ENCODE measurements around the gene ZNF540. TPM values are rescaled to one million over a fixed set of nuclear protein-coding genes. Genes with fewer than 3 reads are reported as not detected.
"Not testable (repeated sequence)": the region's sequence is repeated elsewhere in the genome, so short reads cannot be mapped to it uniquely, and the experiment has no call there.

Gene ZNF540
- total RNA-seq, 1 donor from 2014 or later = 1.6 TPM

DNA sequence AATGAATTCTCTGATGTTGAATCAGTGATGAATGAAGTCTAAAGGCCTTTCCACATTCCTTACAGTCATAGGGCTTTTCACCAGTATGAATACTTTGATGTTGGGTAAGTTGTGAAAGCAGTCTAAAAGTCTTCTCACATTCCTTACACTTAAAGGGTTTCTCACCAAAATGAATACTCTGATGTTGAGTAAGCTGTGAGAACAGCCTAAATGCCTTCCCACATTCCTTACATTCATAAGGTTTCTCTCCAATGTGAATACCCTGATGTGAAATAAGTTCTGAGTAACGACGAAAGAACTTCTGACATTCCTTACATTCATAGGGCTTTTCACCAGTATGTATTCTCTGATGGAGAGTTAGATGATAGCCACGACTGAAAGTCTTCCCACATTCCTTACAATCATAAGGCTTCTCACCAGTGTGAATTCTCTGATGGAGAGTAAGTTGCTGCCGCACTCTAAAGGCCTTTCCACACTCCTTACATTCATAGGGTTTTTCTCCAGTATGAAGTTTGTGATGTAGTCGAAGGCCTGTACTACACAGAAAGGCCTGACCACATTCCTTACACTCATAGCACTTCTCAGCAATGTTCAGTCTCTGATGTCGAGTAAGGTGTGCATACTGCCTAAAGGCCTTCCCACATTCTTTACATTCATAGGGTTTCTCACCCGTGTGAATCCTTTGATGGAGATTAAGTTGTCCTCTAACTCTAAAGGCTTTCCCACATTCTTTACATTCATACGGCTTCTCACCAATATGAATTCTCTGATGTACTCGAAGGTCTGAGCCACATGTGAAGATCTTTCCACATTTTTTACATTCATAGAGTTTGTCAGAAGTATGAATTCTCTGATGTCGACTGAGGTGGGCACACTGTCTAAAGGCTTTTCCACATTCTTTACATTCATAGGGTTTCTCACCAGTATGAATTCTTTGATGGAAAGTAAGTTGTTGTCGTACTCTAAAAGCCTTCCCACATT lies 40.7 kb downstream of the ZNF540 start:
- peak overlapping the region in 1 of 3 donors; percentile 61 for H3K4me3 ChIP-seq (ENCODE audit: low read length in 3 of 3)
- no peaks in the 10 kb centered on the region for H3K27me3 ChIP-seq (ENCODE audit: control insufficient read depth in 3 of 3, insufficient read depth in 3 of 3, low read length in 3 of 3)
- H3K27ac ChIP-seq (ENCODE audit: low read depth, low read length) = no peak overlapping the region
- peaks cover 28 to 36% (median 36%) of the 10 kb centered on the region in 3 donors for H3K36me3 ChIP-seq (ENCODE audit: control insufficient read depth in 3 of 3, insufficient read depth in 3 of 3, low read length in 3 of 3)
- no peaks in the 10 kb centered on the region for H3K4me1 ChIP-seq (ENCODE audit: control insufficient read depth in 3 of 3, insufficient read depth in 3 of 3, low read length in 3 of 3)
- H3K9me3 ChIP-seq (ENCODE audit: control insufficient read depth in 3 of 3, low read length in 3 of 3) = peaks cover 7 to 54% (median 18%) of the 10 kb centered on the region in 3 donors
- H3K9ac ChIP-seq (ENCODE audit: low read depth in 1 of 3, low read length in 3 of 3) = no peak overlapping the region

DNA sequence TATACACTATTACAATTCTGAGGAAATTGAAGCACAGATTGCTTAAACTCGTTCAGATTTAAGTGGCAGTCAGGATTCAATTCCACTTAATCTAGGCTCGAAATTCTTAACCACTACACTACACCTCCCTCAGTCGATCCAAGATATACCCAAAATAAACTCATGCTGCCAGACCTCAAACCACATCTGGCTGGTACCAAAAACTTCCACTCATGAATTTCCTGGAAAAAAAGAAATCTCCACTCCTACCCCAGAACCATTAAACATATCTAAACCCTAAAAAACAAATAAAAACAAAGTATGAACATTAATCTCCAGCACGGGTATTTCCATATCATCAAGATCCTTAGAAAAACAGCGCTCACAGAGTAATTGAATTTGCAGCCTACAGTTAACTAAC lies 59.4 kb downstream of the ZNF540 start:
- H3K27me3 ChIP-seq (ENCODE audit: control insufficient read depth in 3 of 3, insufficient read depth in 3 of 3, low read length in 3 of 3) = no peaks in the 10 kb centered on the region
- peak overlapping the region; percentile 90 for H3K27ac ChIP-seq (ENCODE audit: low read depth, low read length)
- no peaks in the 10 kb centered on the region for H3K9me3 ChIP-seq (ENCODE audit: control insufficient read depth in 3 of 3, low read length in 3 of 3)
- H3K9ac ChIP-seq (ENCODE audit: low read depth in 1 of 3, low read length in 3 of 3) = peak overlapping the region; percentile 84 to 95 (median 94)
- H3K4me1 ChIP-seq (ENCODE audit: control insufficient read depth in 3 of 3, insufficient read depth in 3 of 3, low read length in 3 of 3) = peaks cover 4 to 24% (median 19%) of the 10 kb centered on the region in 3 donors
- H3K36me3 ChIP-seq (ENCODE audit: control insufficient read depth in 3 of 3, insufficient read depth in 3 of 3, low read length in 3 of 3) = peaks cover 0 to 4% (median 2%) of the 10 kb centered on the region in 3 donors
- H3K4me3 ChIP-seq (ENCODE audit: low read length in 3 of 3) = peak overlapping the region; percentile 81 to 94 (median 94)

DNA sequence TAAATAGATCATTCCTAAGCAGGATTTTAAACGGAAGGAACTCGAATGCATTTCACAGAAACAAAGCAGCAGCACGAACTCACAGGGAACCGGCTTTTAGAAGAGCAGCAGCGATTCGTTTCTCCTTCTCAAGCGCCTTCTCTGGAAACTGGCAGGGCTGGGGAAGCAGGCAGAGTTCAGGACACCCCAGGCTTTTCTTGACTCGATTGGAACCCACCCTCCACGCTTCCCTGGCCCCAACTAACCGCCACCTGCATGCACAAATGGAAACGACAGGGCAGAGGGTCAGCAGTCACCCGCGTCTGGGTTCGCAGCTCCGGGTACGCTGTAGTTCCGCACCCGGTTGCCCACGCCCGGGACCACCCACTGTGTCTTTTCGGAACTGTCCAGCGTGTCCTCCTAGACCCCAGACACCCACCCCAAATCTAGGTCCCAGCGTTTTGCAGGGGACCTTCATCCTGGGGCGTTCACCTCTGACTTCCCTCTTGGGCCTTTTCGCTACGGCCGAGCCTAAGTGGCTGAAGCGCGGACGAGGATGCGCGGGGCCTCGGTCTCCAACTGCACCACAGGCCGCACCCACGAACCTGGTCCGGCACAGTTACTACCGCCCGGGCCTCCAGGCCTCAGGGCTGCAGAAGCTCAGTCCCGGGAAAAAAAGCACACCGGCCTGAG lies 60.1 kb downstream of the ZNF540 start:
- no peaks in the 10 kb centered on the region for H3K36me3 ChIP-seq (ENCODE audit: control insufficient read depth in 3 of 3, insufficient read depth in 3 of 3, low read length in 3 of 3)
- H3K4me1 ChIP-seq (ENCODE audit: control insufficient read depth in 3 of 3, insufficient read depth in 3 of 3, low read length in 3 of 3) = peaks cover 4 to 24% (median 19%) of the 10 kb centered on the region in 3 donors
- H3K4me3 ChIP-seq (ENCODE audit: low read length in 3 of 3) = peak overlapping the region; percentile 81 to 94 (median 94)

DNA sequence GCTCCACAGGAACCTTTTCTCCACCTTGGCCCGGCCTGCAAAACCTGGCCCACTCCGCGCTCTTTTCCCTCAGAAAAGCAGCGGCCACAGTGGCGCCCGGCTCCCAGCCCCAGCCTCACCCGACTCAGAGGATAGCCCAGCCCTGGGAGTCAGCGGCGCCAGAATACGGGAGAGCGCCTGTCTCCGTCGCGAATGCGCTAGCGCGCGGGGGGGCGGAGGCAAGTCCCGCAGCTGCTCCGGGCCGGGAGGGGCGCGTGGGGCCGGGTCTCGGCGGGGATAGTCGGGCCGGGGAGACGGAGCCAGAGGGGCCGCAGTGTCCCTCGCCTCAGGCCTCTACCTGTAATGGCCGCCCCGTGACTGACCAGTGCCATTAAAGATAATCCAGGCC lies 60.6 kb downstream of the ZNF540 start, which contains the start of gene ZFP30:
TSS of gene ZFP30 (minus strand) at position 165 of the 388 bp plus-strand sequence. CDS start 7,643 bp downstream, outside the sequence.
- H3K9ac ChIP-seq (ENCODE audit: low read depth in 1 of 3, low read length in 3 of 3) = peak within 1 kb of the TSS; percentile 84 to 95 (median 94)
- peaks cover 4 to 24% (median 19%) of the 10 kb centered on the region in 3 donors for H3K4me1 ChIP-seq (ENCODE audit: control insufficient read depth in 3 of 3, insufficient read depth in 3 of 3, low read length in 3 of 3)
- no peaks in the 10 kb centered on the region for H3K27me3 ChIP-seq (ENCODE audit: control insufficient read depth in 3 of 3, insufficient read depth in 3 of 3, low read length in 3 of 3)
- H3K9me3 ChIP-seq (ENCODE audit: control insufficient read depth in 3 of 3, low read length in 3 of 3) = no peaks in the 10 kb centered on the region
- H3K36me3 ChIP-seq (ENCODE audit: control insufficient read depth in 3 of 3, insufficient read depth in 3 of 3, low read length in 3 of 3) = no peaks in the 10 kb centered on the region
- peak within 1 kb of the TSS; percentile 90 for H3K27ac ChIP-seq (ENCODE audit: low read depth, low read length)
- H3K4me3 ChIP-seq (ENCODE audit: low read length in 3 of 3) = peak within 1 kb of the TSS; percentile 81 to 94 (median 94)

More for the DNA sequence above, 60.1 kb downstream of the ZNF540 start:
- H3K27ac ChIP-seq (ENCODE audit: low read depth, low read length) = peak overlapping the region; percentile 90
- H3K9me3 ChIP-seq (ENCODE audit: control insufficient read depth in 3 of 3, low read length in 3 of 3) = no peaks in the 10 kb centered on the region
- peak overlapping the region; percentile 84 to 95 (median 94) for H3K9ac ChIP-seq (ENCODE audit: low read depth in 1 of 3, low read length in 3 of 3)
- H3K27me3 ChIP-seq (ENCODE audit: control insufficient read depth in 3 of 3, insufficient read depth in 3 of 3, low read length in 3 of 3) = no peaks in the 10 kb centered on the region

DNA sequence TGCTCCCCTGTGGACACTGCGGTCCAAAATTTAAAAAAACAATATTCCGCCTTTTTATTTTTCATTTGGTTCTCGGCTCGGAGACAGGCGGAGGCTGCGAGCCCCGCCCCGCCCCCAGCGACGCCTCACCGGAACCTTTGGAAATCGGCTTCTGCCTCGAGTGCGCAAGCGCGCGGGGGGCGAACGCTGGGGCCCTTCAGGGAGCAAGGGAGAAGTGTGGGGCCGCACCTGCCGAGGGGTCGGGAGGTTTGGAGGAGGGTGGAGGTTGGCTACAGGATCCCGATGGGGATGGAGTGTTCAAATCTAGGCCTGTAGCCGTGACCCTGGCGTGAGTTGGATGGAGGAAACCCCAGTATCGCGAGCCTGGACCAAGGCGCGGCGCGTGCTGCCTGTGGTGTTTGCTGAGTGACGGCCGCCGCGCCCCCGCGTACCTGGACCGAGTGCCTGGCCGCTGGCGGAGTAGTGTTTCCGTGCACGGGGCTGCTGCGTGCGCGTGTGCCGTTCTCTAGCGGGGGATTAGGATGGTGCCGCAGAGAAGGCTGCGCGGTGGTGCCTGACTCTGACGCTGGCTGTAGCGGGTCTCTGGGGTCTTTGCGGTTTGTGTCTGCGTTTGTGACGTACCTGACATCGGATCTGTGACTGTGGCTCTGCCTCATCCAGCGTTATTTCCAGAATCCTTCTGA lies 61.2 kb downstream of the ZNF540 start:
- peaks cover 0 to 1% (median 0%) of the 10 kb centered on the region in 3 donors for H3K9me3 ChIP-seq (ENCODE audit: control insufficient read depth in 3 of 3, low read length in 3 of 3)

DNA sequence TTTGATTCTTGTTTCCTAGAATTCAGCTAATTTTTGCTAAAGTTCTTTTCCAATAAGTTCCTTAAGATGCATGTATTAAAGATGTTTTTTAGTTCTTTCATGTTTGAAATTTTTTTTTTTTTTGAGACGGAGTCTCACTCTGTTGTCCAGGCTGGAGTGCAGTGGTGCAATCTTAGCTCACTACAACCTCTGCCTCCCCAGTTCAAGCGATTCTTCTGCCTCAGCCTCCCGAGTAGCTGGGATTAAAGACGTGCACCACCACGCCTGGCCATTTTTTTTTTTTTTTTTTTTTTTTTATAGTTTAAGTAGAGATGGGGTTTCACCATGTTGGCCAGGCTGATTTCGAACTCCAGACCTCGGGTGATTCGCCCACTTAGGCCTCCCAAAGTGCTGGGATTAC lies 62.5 kb downstream of the ZNF540 start:
- H3K4me3 ChIP-seq (ENCODE audit: low read length in 3 of 3); H3K9me3 ChIP-seq (ENCODE audit: control insufficient read depth in 3 of 3, low read length in 3 of 3); H3K9ac ChIP-seq (ENCODE audit: low read depth in 1 of 3, low read length in 3 of 3); H3K27me3 ChIP-seq (ENCODE audit: control insufficient read depth in 3 of 3, insufficient read depth in 3 of 3, low read length in 3 of 3); H3K27ac ChIP-seq (ENCODE audit: low read depth, low read length); H3K36me3 ChIP-seq (ENCODE audit: control insufficient read depth in 3 of 3, insufficient read depth in 3 of 3, low read length in 3 of 3): not testable (repeated sequence)
- H3K4me1 ChIP-seq (ENCODE audit: control insufficient read depth in 3 of 3, insufficient read depth in 3 of 3, low read length in 3 of 3) = peaks cover 4 to 24% (median 19%) of the 10 kb centered on the region in 3 donors

More for the DNA sequence above, 61.2 kb downstream of the ZNF540 start:
- Histone ChIP-seq H3K27me3 (ENCODE audit: control insufficient read depth in 3 of 3, insufficient read depth in 3 of 3, low read length in 3 of 3) (no peaks in the 10 kb centered on the region), H3K9ac (ENCODE audit: low read depth in 1 of 3, low read length in 3 of 3) (peak overlapping the region; percentile 84 to 95 (median 89)), H3K27ac (ENCODE audit: low read depth, low read length) (peak overlapping the region; percentile 90), H3K4me1 (ENCODE audit: control insufficient read depth in 3 of 3, insufficient read depth in 3 of 3, low read length in 3 of 3) (peaks cover 4 to 24% (median 19%) of the 10 kb centered on the region in 3 donors), H3K4me3 (ENCODE audit: low read length in 3 of 3) (peak overlapping the region; percentile 81 to 94 (median 94)), H3K36me3 (ENCODE audit: control insufficient read depth in 3 of 3, insufficient read depth in 3 of 3, low read length in 3 of 3) (no peaks in the 10 kb centered on the region)

Other genes starting within 250 kb of the ZNF540 start
- 5.2 TPM for gene ZNF527, start 223.8 kb upstream of the ZNF540 start, total RNA-seq
- 7.3 TPM for gene ZNF569, start 127.4 kb upstream of the ZNF540 start, total RNA-seq
- gene ZNF570, start 125.5 kb upstream of the ZNF540 start, total RNA-seq = 6.8 TPM
- 6.3 TPM for gene ZNF793, start 87.9 kb upstream of the ZNF540 start, total RNA-seq
- gene ZNF571, start 84 bp upstream of the ZNF540 start, total RNA-seq = 4.7 TPM
- gene ZFP30, start 60.6 kb downstream of the ZNF540 start, total RNA-seq = 22.4 TPM
- 9.4 TPM for gene ZNF607, start 124.9 kb downstream of the ZNF540 start, total RNA-seq
- 14.1 TPM for gene ZNF573, start 184.7 kb downstream of the ZNF540 start, total RNA-seq

Measured in skeletal muscle tissue (tissue), 4 donors.